ENCODE measurements around the gene NFYC. TPM values are rescaled to one million over a fixed set of nuclear protein-coding genes. Genes with fewer than 3 reads are reported as not detected.

Gene NFYC
- total RNA-seq, 1 experiment from 2014 or later, result 61.6 TPM

DNA sequence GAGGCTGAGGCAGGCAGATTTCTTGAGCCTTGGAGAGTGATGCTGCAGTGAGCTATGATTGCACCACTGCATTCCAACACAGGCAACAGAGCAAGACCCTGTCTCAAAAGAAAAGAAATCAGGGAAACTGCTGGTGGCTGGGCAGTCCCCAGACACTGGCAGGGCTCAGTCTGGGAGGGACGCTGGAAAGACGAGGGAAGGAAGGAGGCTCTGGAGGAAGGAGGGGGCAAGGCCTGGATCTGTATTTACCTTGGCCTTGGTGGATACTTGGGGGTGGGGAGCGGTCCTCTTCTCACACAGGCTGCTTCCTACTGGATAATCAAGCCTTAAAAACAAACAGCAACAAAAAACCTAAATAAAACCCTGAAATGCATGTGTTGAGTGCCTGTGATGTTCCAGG is 116.5 kb downstream of the NFYC start:
- DNase-seq, result no peak
- H3K27me3 ChIP-seq (replicated peaks; ENCODE audit: control insufficient read depth, insufficient read depth, low read length), result no peaks in the 10 kb centered on the region
- H3K36me3 ChIP-seq (ENCODE audit: control insufficient read depth, insufficient read depth, low read length), result no peaks in the 10 kb centered on the region
- Mint-ChIP-seq H3K4me1 (ENCODE audit: low read depth, unreplicated experiment) (no peaks in the 10 kb centered on the region), H3K27me3 (ENCODE audit: insufficient read depth, unreplicated experiment) (no peaks in the 10 kb centered on the region), H3K27ac (ENCODE audit: unreplicated experiment) (no peak overlapping the region), H3K9me3 (ENCODE audit: unreplicated experiment) (no peaks in the 10 kb centered on the region), H3K36me3 (ENCODE audit: insufficient read depth, unreplicated experiment) (no peaks in the 10 kb centered on the region), H3K4me3 (ENCODE audit: unreplicated experiment) (no peak overlapping the region)
- no peaks in the 10 kb centered on the region for H3K9me3 ChIP-seq
- ChIA-PET POLR2A (no interaction called here), CTCF (no interaction called here)
- no peak overlapping the region for H3K4me3 ChIP-seq (ENCODE audit: low read depth, low read length)
- TF ChIP-seq, protein P1, sequence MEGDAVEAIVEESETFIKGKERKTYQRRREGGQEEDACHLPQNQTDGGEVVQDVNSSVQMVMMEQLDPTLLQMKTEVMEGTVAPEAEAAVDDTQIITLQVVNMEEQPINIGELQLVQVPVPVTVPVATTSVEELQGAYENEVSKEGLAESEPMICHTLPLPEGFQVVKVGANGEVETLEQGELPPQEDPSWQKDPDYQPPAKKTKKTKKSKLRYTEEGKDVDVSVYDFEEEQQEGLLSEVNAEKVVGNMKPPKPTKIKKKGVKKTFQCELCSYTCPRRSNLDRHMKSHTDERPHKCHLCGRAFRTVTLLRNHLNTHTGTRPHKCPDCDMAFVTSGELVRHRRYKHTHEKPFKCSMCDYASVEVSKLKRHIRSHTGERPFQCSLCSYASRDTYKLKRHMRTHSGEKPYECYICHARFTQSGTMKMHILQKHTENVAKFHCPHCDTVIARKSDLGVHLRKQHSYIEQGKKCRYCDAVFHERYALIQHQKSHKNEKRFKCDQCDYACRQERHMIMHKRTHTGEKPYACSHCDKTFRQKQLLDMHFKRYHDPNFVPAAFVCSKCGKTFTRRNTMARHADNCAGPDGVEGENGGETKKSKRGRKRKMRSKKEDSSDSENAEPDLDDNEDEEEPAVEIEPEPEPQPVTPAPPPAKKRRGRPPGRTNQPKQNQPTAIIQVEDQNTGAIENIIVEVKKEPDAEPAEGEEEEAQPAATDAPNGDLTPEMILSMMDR (IDR thresholded peaks at IDR 0.05; ENCODE audit: insufficient read depth in 1 of 2, low read depth in 1 of 2, low read length in 1 of 2, severe bottlenecking in 1 of 2, unreplicated experiment in 1 of 2), result no peak
- intact Hi-C loops (cut with micrococcal nuclease; ENCODE audit: unreplicated experiment), result no loop called here
- BruUV-seq (replicated peaks), result no TSS peak
- no peaks in the 10 kb centered on the region for H3K4me1 ChIP-seq

DNA sequence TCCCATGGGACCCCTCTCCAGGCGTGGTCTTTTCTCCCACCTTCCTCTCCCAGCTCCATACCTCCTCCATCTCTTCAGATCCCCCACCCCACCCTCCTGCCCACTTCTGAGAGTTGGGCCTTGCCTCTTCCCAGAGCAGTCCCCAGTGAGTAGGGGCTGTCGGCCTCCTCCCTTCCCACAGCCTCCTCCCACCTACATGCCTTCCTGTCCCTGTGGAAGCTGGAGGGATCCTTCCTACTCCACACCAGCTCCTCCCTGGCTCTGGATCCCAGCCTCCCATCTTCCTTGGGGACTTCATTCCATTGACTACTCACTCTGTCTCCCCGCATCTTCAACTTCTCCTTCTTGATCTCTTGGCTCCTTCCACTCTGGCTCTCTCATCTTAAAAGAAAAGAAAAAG is 116.9 kb downstream of the NFYC start:
- POLR2A ChIA-PET, result no interaction called here
- TF ChIP-seq, protein P1 (IDR thresholded peaks at IDR 0.05; ENCODE audit: insufficient read depth in 1 of 2, low read depth in 1 of 2, low read length in 1 of 2, severe bottlenecking in 1 of 2, unreplicated experiment in 1 of 2), result no peak

DNA sequence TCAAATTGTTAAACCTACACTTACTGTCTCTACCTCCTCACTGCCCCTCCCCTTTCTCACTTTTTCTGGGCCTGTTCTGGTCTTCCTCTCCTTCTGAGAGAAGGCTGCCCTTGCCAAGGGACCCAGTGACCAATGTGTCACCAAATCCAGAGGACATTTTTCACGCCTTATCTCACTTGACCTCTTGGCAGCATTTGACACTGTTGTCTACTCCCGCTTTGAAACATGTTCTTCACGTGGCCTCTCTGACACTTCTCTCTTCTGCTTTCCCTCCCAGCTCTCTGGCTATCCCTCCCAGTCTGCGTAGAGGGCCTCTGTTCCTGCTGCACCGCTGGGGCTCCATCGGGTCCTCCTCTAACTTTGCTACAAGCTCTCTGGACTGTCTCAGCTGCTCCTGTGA is 117.4 kb downstream of the NFYC start:
- no peak for DNase-seq
- Mint-ChIP-seq H3K27me3 (ENCODE audit: insufficient read depth, unreplicated experiment) (no peaks in the 10 kb centered on the region), H3K36me3 (ENCODE audit: insufficient read depth, unreplicated experiment) (no peaks in the 10 kb centered on the region), H3K27ac (ENCODE audit: unreplicated experiment) (peak overlapping the region; percentile 1), H3K9me3 (ENCODE audit: unreplicated experiment) (no peaks in the 10 kb centered on the region), H3K4me1 (ENCODE audit: low read depth, unreplicated experiment) (no peaks in the 10 kb centered on the region), H3K4me3 (ENCODE audit: unreplicated experiment) (no peak overlapping the region)
- Histone ChIP-seq H3K4me3 (ENCODE audit: low read depth, low read length) (no peak overlapping the region), H3K9me3 (no peaks in the 10 kb centered on the region), H3K4me1 (no peaks in the 10 kb centered on the region), H3K36me3 (ENCODE audit: control insufficient read depth, insufficient read depth, low read length) (no peaks in the 10 kb centered on the region), H3K27me3 (replicated peaks; ENCODE audit: control insufficient read depth, insufficient read depth, low read length) (no peaks in the 10 kb centered on the region)
- CTCF ChIA-PET, result no interaction called here
- POLR2A ChIA-PET, result no interaction called here
- intact Hi-C loops (cut with micrococcal nuclease; ENCODE audit: unreplicated experiment), result no loop called here
- no TSS peak for BruUV-seq (replicated peaks)
- TF ChIP-seq, protein P1 (IDR thresholded peaks at IDR 0.05; ENCODE audit: insufficient read depth in 1 of 2, low read depth in 1 of 2, low read length in 1 of 2, severe bottlenecking in 1 of 2, unreplicated experiment in 1 of 2), result no peak

More for the DNA sequence above, 116.9 kb downstream of the NFYC start:
- Mint-ChIP-seq H3K36me3 (ENCODE audit: insufficient read depth, unreplicated experiment) (no peaks in the 10 kb centered on the region), H3K9me3 (ENCODE audit: unreplicated experiment) (no peaks in the 10 kb centered on the region), H3K27me3 (ENCODE audit: insufficient read depth, unreplicated experiment) (no peaks in the 10 kb centered on the region), H3K27ac (ENCODE audit: unreplicated experiment) (no peak overlapping the region), H3K4me3 (ENCODE audit: unreplicated experiment) (no peak overlapping the region), H3K4me1 (ENCODE audit: low read depth, unreplicated experiment) (no peaks in the 10 kb centered on the region)
- no peak for DNase-seq
- intact Hi-C loops (cut with micrococcal nuclease; ENCODE audit: unreplicated experiment), result no loop called here
- Histone ChIP-seq H3K4me3 (ENCODE audit: low read depth, low read length) (no peak overlapping the region), H3K4me1 (no peaks in the 10 kb centered on the region), H3K27me3 (replicated peaks; ENCODE audit: control insufficient read depth, insufficient read depth, low read length) (no peaks in the 10 kb centered on the region), H3K36me3 (ENCODE audit: control insufficient read depth, insufficient read depth, low read length) (no peaks in the 10 kb centered on the region), H3K9me3 (no peaks in the 10 kb centered on the region)
- no TSS peak for BruUV-seq (replicated peaks)
- CTCF ChIA-PET, result no interaction called here

Measured in Caco-2 (cell line).